Cortex of kidney (tissue), 1 donor: Measurements from ENCODE around the gene KCTD11.
A peak's percentile ranks its signal among the peaks of the same experiment; 100 is the strongest.

Experiments used
- DNase-seq: peaks from one replicate; lab custom pipeline; 2025; lab: John Stamatoyannopoulos, UW

The KCTD11 gene

GRCh38 chr17:7351665-7352502 is at the start of gene KCTD11:
Gene KCTD11, plus strand, starts transcription at chr17:7352162.
- peak; percentile 27 for DNase-seq

- no peak for DNase-seq
These were observed 47.8 kb upstream of the KCTD11 start for GRCh38 chr17:7304179-7304578.

GRCh38 chr17:7306911-7307685 is 44.9 kb upstream of the KCTD11 start, which contains the start of gene EIF5A:
Gene EIF5A, plus strand, starts transcription at chr17:7307628. Its CDS starts 2,008 bp downstream, at chr17:7309636.
- peak; percentile 55 for DNase-seq

GRCh38 chr17:7307686-7308624 is 44.0 kb upstream of the KCTD11 start:
- no peak for DNase-seq

GRCh38 chr17:7308625-7309433 is 43.1 kb upstream of the KCTD11 start:
- DNase-seq, result no peak

GRCh38 chr17:7309628-7310027 is 42.3 kb upstream of the KCTD11 start:
- no peak for DNase-seq

GRCh38 chr17:7311110-7311705 is 40.8 kb upstream of the KCTD11 start:
- DNase-seq, result no peak

GRCh38 chr17:7312432-7313087 is 39.4 kb upstream of the KCTD11 start:
- DNase-seq, result no peak

- DNase-seq, result no peak
These were observed 38.7 kb upstream of the KCTD11 start for GRCh38 chr17:7313088-7313889.

GRCh38 chr17:7313890-7314718 is 37.9 kb upstream of the KCTD11 start:
- no peak for DNase-seq

GRCh38 chr17:7314719-7315569 is 37.0 kb upstream of the KCTD11 start, which contains the start of gene GPS2:
Gene GPS2, minus strand, starts transcription at chr17:7315360. Its CDS starts 308 bp downstream, at chr17:7315052.
- DNase-seq, result peak; percentile 55

GRCh38 chr17:7315570-7316235 is 36.3 kb upstream of the KCTD11 start:
- no peak for DNase-seq

GRCh38 chr17:7317161-7317803 is 34.7 kb upstream of the KCTD11 start:
- DNase-seq, result no peak

GRCh38 chr17:7318121-7318860 is 33.7 kb upstream of the KCTD11 start:
- DNase-seq, result no peak

GRCh38 chr17:7321466-7321865 is 30.5 kb upstream of the KCTD11 start:
- DNase-seq, result no peak
